K562 (cell line): ENCODE results near the gene COX4I2. TPM values are rescaled to one million over a fixed set of nuclear protein-coding genes. Genes with fewer than 3 reads are reported as not detected.
A peak's percentile ranks its signal among the peaks of the same experiment; 100 is the strongest.

Source experiments
- KHSRP ChIP-seq: fragments of 450-650 bp; IDR thresholded peaks from 2 replicates; pipeline ENCODE4 v1.6.1; 2017
- RBBP5 ChIP-seq: fragments of 200-600 bp; sonication (generic); IDR thresholded peaks from 2 replicates; pipeline ENCODE4 v1.6.1; 2012; ENCODE audit warnings: borderline replicate concordance, mild to moderate bottlenecking, low read length, control low read depth, inconsistent platforms; ENCODE audit not compliant: insufficient read depth, poor library complexity, severe bottlenecking
- RBM14 ChIP-seq: fragments of 200-400 bp; formaldehyde crosslinking; IDR thresholded peaks from 2 replicates; pipeline ENCODE4 v1.6.1; 2018; ENCODE audit warnings: low read depth, mild to moderate bottlenecking, low read length, moderate library complexity, borderline replicate concordance; ENCODE audit not compliant: insufficient read depth
- RFX5 ChIP-seq: IDR thresholded peaks from 2 replicates; pipeline ENCODE4 v1.6.1; 2011; ENCODE audit warnings: low read depth, mild to moderate bottlenecking, improper control_type of control experiment, low read length
- SMARCA4 ChIP-seq: fragments of 450-650 bp; IDR thresholded peaks from 2 replicates; pipeline ENCODE4 v1.6.1; 2016
- SMARCE1 ChIP-seq: fragments of 450-650 bp; IDR thresholded peaks from 2 replicates; pipeline ENCODE4 v1.7.1; 2016; ENCODE audit warnings: mild to moderate bottlenecking
- SP2 ChIP-seq: IDR thresholded peaks from 2 replicates; pipeline ENCODE4 v1.6.1; 2011; ENCODE audit warnings: mild to moderate bottlenecking, low read depth, low read length, moderate library complexity; ENCODE audit not compliant: poor library complexity, severe bottlenecking; ENCODE audit errors: extremely low read depth
- STAT5B ChIP-seq: fragments of 250-450 bp; sonication (Bioruptor Pico); IDR thresholded peaks from 2 replicates; pipeline ENCODE4 v1.8.0; 2021; ENCODE audit warnings: mild to moderate bottlenecking, inconsistent platforms
- TBL1XR1 ChIP-seq, 2 experiments: IDR thresholded peaks; 2 replicates each; pipeline ENCODE4 v1.6.1; 2012; ENCODE audit warnings: improper control_type of control experiment in 2 of 2, low read length in 2 of 2, mild to moderate bottlenecking in 1 of 2
- TEAD4 ChIP-seq, 2 experiments: sonication (generic) in 1 of 2; formaldehyde crosslinking in 1 of 2; IDR thresholded peaks; 2 replicates each; pipeline versions ENCODE4 v1.6.1 to v1.8.0; 2012 to 2022; ENCODE audit warnings: borderline replicate concordance in 1 of 2, inconsistent platforms in 1 of 2, low read length in 1 of 2, mild to moderate bottlenecking in 1 of 2, missing genetic modification reagents in 1 of 2
- polyA plus RNA-seq, 8 experiments: library from polyadenylated mRNA; depleted of rRNA in 4 of 8; stranded (reverse) in 5 of 8; unstranded in 3 of 8; fragments of >200 nt; fragmentation: Nextera tagmentation in 2 of 8; fragmentation: Illumina TruSeq in 1 of 8; extraction: Ambion mirVana in 2 of 8; extraction: Trizol in 1 of 8; gene quantifications; 2 replicates each; pipeline versions ENCODE4 v1.2.1 to v1.2.3, GENCODE V29; 2011 to 2014; ENCODE audit warnings: inconsistent platforms in 1 of 8, missing spikeins in 1 of 8
- total RNA-seq, 7 experiments: library from RNA; depleted of rRNA in 6 of 7; stranded (reverse); fragments of >200 nt in 6 of 7; fragmentation: Illumina TruSeq in 2 of 7; extraction: Trizol in 2 of 7; gene quantifications; 2 replicates each; pipeline versions ENCODE4 v1.2.1 to v1.2.3, GENCODE V29; 2011 to 2021; ENCODE audit warnings: low replicate concordance in 1 of 7
- TF ChIP-seq, protein P1 (sequence below): fragments of 450-650 bp; IDR thresholded peaks from 2 replicates; pipeline ENCODE4 v1.6.1; 2016; ENCODE audit warnings: low read depth
- TF ChIP-seq, protein P2 (sequence below): IDR thresholded peaks from 2 replicates; pipeline ENCODE4 v1.6.1; 2011; ENCODE audit warnings: borderline replicate concordance, low read depth, mild to moderate bottlenecking, moderate library complexity, low read length; ENCODE audit not compliant: insufficient read depth, poor library complexity, severe bottlenecking
- TF ChIP-seq, protein P3 (sequence below): fragments of 450-650 bp; IDR thresholded peaks from 2 replicates; pipeline ENCODE4 v1.6.1; 2016; ENCODE audit warnings: antibody characterized with exemption

COX4I2 gene
- total and polyA plus RNA-seq, 9 of the 15 experiments (the other 6 are each of a cell fraction or from before 2014, with no cell fraction given) = not detected

DNA sequence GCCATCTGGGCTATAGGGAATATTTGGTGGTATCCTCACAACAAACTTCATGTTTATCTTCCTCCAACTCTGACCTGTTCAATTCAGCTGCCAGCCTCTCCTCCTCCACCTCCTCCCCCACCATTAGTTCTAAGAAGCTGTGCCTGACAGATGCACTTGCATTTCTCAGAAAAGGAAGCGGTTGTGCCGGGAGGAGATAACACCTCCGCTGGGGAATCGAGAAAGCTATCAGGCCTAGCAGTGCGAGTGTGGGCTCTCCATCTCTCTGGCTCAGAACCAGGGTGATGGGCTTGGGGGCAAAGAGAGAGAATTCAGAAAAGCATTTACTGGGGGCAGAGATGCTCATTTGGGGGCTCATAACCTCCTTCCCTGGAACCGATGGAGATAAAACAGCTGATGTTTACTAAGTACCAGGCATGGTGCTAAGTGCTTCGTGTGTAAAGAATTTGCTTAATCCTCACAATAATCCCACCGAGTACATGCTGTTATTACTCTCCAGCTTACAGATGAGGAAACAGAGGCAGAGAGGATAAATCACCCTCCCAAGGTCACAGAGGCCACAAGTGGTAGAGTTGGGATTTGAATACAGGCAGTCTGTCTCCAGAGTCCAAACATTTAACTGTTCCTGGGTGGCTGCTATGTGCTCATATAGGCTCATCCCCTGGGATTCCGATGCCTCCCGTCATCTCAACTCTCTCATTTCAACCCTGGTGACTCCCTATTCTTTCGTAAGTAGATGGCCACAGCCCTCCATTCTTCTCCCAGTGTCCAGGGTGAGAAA is 38.3 kb downstream of the COX4I2 start (continued):
- TF ChIP-seq RBM14 = no peak
- TF ChIP-seq STAT5B (CRISPR knock-in tag) = no peak
- TF ChIP-seq SMARCA4 = peak; percentile 98
- TF ChIP-seq, protein P1, sequence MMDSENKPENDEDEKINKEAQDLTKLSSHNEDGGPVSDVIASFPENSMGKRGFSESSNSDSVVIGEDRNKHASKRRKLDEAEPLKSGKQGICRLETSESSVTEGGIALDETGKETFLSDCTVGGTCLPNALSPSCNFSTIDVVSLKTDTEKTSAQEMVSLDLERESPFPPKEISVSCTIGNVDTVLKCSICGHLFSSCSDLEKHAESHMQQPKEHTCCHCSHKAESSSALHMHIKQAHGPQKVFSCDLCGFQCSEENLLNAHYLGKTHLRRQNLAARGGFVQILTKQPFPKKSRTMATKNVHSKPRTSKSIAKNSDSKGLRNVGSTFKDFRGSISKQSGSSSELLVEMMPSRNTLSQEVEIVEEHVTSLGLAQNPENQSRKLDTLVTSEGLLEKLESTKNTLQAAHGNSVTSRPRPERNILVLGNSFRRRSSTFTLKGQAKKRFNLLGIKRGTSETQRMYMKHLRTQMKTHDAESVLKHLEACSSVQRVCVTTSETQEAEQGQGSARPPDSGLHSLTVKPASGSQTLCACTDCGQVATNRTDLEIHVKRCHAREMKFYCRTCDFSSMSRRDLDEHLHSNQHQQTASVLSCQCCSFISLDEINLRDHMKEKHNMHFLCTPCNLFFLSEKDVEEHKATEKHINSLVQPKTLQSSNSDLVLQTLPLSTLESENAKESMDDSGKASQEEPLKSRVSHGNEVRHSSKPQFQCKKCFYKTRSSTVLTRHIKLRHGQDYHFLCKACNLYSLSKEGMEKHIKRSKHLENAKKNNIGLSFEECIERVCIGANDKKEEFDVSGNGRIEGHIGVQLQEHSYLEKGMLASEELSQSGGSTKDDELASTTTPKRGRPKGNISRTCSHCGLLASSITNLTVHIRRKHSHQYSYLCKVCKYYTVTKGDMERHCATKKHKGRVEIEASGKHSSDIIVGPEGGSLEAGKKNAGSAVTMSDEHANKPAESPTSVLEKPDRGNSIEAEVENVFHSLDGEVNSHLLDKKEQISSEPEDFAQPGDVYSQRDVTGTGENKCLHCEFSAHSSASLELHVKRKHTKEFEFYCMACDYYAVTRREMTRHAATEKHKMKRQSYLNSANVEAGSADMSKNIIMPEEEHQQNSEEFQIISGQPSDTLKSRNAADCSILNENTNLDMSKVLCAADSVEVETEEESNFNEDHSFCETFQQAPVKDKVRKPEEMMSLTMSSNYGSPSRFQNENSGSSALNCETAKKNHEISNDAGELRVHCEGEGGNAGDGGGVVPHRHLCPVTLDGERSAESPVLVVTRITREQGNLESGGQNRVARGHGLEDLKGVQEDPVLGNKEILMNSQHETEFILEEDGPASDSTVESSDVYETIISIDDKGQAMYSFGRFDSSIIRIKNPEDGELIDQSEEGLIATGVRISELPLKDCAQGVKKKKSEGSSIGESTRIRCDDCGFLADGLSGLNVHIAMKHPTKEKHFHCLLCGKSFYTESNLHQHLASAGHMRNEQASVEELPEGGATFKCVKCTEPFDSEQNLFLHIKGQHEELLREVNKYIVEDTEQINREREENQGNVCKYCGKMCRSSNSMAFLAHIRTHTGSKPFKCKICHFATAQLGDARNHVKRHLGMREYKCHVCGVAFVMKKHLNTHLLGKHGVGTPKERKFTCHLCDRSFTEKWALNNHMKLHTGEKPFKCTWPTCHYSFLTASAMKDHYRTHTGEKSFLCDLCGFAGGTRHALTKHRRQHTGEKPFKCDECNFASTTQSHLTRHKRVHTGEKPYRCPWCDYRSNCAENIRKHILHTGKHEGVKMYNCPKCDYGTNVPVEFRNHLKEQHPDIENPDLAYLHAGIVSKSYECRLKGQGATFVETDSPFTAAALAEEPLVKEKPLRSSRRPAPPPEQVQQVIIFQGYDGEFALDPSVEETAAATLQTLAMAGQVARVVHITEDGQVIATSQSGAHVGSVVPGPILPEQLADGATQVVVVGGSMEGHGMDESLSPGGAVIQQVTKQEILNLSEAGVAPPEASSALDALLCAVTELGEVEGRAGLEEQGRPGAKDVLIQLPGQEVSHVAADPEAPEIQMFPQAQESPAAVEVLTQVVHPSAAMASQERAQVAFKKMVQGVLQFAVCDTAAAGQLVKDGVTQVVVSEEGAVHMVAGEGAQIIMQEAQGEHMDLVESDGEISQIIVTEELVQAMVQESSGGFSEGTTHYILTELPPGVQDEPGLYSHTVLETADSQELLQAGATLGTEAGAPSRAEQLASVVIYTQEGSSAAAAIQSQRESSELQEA = no peak
- peak; percentile 97 for TF ChIP-seq SMARCE1
- no peak for TF ChIP-seq RFX5
- peak; percentile 4 for TF ChIP-seq RBBP5
- TF ChIP-seq, protein P2, sequence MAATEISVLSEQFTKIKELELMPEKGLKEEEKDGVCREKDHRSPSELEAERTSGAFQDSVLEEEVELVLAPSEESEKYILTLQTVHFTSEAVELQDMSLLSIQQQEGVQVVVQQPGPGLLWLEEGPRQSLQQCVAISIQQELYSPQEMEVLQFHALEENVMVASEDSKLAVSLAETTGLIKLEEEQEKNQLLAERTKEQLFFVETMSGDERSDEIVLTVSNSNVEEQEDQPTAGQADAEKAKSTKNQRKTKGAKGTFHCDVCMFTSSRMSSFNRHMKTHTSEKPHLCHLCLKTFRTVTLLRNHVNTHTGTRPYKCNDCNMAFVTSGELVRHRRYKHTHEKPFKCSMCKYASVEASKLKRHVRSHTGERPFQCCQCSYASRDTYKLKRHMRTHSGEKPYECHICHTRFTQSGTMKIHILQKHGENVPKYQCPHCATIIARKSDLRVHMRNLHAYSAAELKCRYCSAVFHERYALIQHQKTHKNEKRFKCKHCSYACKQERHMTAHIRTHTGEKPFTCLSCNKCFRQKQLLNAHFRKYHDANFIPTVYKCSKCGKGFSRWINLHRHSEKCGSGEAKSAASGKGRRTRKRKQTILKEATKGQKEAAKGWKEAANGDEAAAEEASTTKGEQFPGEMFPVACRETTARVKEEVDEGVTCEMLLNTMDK = no peak
- no peak for TF ChIP-seq SP2
- peak; percentile 98 for TF ChIP-seq TEAD4 (IDR thresholded peaks at IDR 0.05; ENCODE audit: low read length)
- TF ChIP-seq TEAD4 (CRISPR knock-in tag; IDR thresholded peaks at IDR 0.05; ENCODE audit: borderline replicate concordance) = no peak
- TF ChIP-seq, protein P3, sequence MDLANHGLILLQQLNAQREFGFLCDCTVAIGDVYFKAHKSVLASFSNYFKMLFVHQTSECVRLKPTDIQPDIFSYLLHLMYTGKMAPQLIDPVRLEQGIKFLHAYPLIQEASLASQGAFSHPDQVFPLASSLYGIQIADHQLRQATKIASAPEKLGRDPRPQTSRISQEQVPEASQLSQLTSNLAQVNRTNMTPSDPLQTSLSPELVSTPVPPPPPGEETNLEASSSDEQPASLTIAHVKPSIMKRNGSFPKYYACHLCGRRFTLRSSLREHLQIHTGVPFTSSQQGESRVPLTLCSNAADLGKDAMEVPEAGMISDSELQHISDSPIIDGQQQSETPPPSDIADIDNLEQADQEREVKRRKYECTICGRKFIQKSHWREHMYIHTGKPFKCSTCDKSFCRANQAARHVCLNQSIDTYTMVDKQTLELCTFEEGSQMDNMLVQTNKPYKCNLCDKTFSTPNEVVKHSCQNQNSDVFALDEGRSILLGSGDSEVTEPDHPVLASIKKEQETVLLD = no peak; the same call in 1 of the 2 replicates
- TF ChIP-seq KHSRP = 0 out of 2 replicates have a peak, but pooled peaks have one; percentile 37
- peak; percentile 94 to 98; a peak in 3 of 4 replicates for TF ChIP-seq TBL1XR1 (IDR thresholded peaks at IDR 0.05; ENCODE audit: low read length in 2 of 2)
